HEK293T (cell line): ENCODE data around the gene NRXN2.
"Not testable (repeated sequence)": the region's sequence is repeated elsewhere in the genome, so short reads cannot be mapped to it uniquely, and the experiment has no call there.

Source experiments
- CTCF ChIA-PET: fragments of 350-600 bp; formaldehyde crosslinking; extraction: SDS; loops from one replicate; lab custom pipeline; 2021; ENCODE audit warnings: antibody characterized with exemption, inconsistent platforms; lab: Yijun Ruan, JAX
- POLR2A ChIA-PET: fragments of 350-600 bp; formaldehyde crosslinking; extraction: SDS; loops from one replicate; lab custom pipeline; 2020; ENCODE audit warnings: antibody characterized with exemption, inconsistent platforms; lab: Yijun Ruan, JAX
- DNase-seq: peaks from one replicate; pipeline ENCODE4 v3.0.0; 2012; ENCODE audit warnings: mixed read lengths; ENCODE audit errors: extremely low spot score
- ARNT ChIP-seq: fragments of 450-650 bp; IDR thresholded peaks from 2 replicates; pipeline ENCODE4 v1.6.1; 2017; ENCODE audit warnings: mild to moderate bottlenecking
- BHLHE40 ChIP-seq: fragments of 450-650 bp; IDR thresholded peaks from 2 replicates; pipeline ENCODE4 v1.6.1; 2016; ENCODE audit warnings: mild to moderate bottlenecking, moderate library complexity, borderline replicate concordance
- CTBP1 ChIP-seq: fragments of 450-650 bp; IDR thresholded peaks from 2 replicates; pipeline ENCODE4 v1.6.1; 2016; ENCODE audit warnings: borderline replicate concordance
- ELF4 ChIP-seq: fragments of 450-650 bp; IDR thresholded peaks from 2 replicates; pipeline ENCODE4 v1.6.1; 2017; ENCODE audit warnings: antibody characterized with exemption
- FOXA1 ChIP-seq: fragments of 450-650 bp; IDR thresholded peaks from 2 replicates; pipeline ENCODE4 v1.6.1; 2016; ENCODE audit warnings: mild to moderate bottlenecking
- FOXK2 ChIP-seq: fragments of 450-650 bp; IDR thresholded peaks from 2 replicates; pipeline ENCODE4 v1.6.1; 2016; ENCODE audit warnings: mild to moderate bottlenecking
- FOXM1 ChIP-seq: fragments of 450-650 bp; IDR thresholded peaks from 2 replicates; pipeline ENCODE4 v1.6.1; 2017; ENCODE audit warnings: mild to moderate bottlenecking, borderline replicate concordance
- HDGF ChIP-seq: fragments of 450-650 bp; IDR thresholded peaks from 2 replicates; pipeline ENCODE4 v1.6.1; 2017; ENCODE audit warnings: antibody characterized with exemption, borderline replicate concordance
- L3MBTL2 ChIP-seq: fragments of 450-650 bp; conservative IDR thresholded peaks from 2 replicates; pipeline ENCODE4 v1.6.1; 2016; ENCODE audit warnings: mild to moderate bottlenecking
- LEF1 ChIP-seq: fragments of 450-650 bp; IDR thresholded peaks from 2 replicates; pipeline ENCODE4 v1.6.1; 2017; ENCODE audit warnings: mild to moderate bottlenecking, borderline replicate concordance
- NFRKB ChIP-seq: fragments of 450-650 bp; IDR thresholded peaks from 2 replicates; pipeline ENCODE4 v1.6.1; 2016; ENCODE audit warnings: mild to moderate bottlenecking, moderate library complexity
- PKNOX1 ChIP-seq: fragments of 450-650 bp; IDR thresholded peaks from 2 replicates; pipeline ENCODE4 v1.6.1; 2016
- SP1 ChIP-seq: fragments of 450-650 bp; IDR thresholded peaks from 2 replicates; pipeline ENCODE4 v1.6.1; 2017
- SUZ12 ChIP-seq: fragments of 450-650 bp; IDR thresholded peaks from 2 replicates; pipeline ENCODE4 v1.6.1; 2016; ENCODE audit warnings: mild to moderate bottlenecking
- TARDBP ChIP-seq: fragments of 450-650 bp; IDR thresholded peaks from 2 replicates; pipeline ENCODE4 v1.6.1; 2016
- ZNF384 ChIP-seq: fragments of 450-650 bp; IDR thresholded peaks from 2 replicates; pipeline ENCODE4 v1.6.1; 2016

NRXN2 gene

GRCh38 chr11:64710418-64711137 lies 12.4 kb downstream of the NRXN2 start:
- ChIA-PET CTCF (interaction anchor here (0.9 to 3.2 kb wide), 2 partner anchors 9 to 22 kb away, joined by 3 to 15 read pairs; no protein-coding TSS in a partner anchor), POLR2A (no interaction called here)
- no peak for TF ChIP-seq LEF1
- TF ChIP-seq TARDBP: no peak
- no peak for TF ChIP-seq FOXM1
- no peak for TF ChIP-seq L3MBTL2
- TF ChIP-seq FOXK2: no peak
- TF ChIP-seq CTBP1: no peak
- no peak for TF ChIP-seq FOXA1
- DNase-seq: no peak

GRCh38 chr11:64705501-64705900 lies 17.5 kb downstream of the NRXN2 start:
- ChIA-PET POLR2A (interaction anchor here (1.8 kb wide), 1 partner anchor 73 kb away, joined by 4 read pairs; the partner anchor contains the start of gene SF1), CTCF (interaction anchor here (3.9 kb wide), 1 partner anchor 17 kb away, joined by 33 read pairs; no protein-coding TSS in a partner anchor)
- TF ChIP-seq PKNOX1 (no peak), ZNF384 (no peak), FOXK2 (no peak), ARNT (no peak), BHLHE40 (no peak), FOXA1 (no peak), HDGF (no peak), CTBP1 (no peak), TARDBP (no peak), SP1 (no peak), ELF4 (no peak), LEF1 (no peak), SUZ12 (no peak), L3MBTL2 (no peak), NFRKB (no peak), FOXM1 (no peak)
- no peak for DNase-seq

- ChIA-PET CTCF (interaction anchor here (3.9 kb wide), 1 partner anchor 14 kb away, joined by 33 read pairs; no protein-coding TSS in a partner anchor), POLR2A (no interaction called here)
- no peak for DNase-seq
- TF ChIP-seq L3MBTL2 (no peak), FOXK2 (no peak), ZNF384 (no peak), FOXA1 (no peak), CTBP1 (no peak), NFRKB (no peak), ELF4 (no peak), FOXM1 (no peak), LEF1 (no peak), HDGF (no peak), SUZ12 (no peak), PKNOX1 (no peak)
These were observed 19.9 kb downstream of the NRXN2 start for GRCh38 chr11:64703048-64703447.

- CTCF ChIA-PET: not testable (repeated sequence)
These were observed 21.0 kb downstream of the NRXN2 start for GRCh38 chr11:64701956-64702355.

GRCh38 chr11:64698427-64698826 lies 24.6 kb downstream of the NRXN2 start:
- DNase-seq: no peak
- no peak for TF ChIP-seq FOXA1
- no peak for TF ChIP-seq CTBP1
- no peak for TF ChIP-seq TARDBP
- no peak for TF ChIP-seq FOXK2
- no peak for TF ChIP-seq LEF1
- TF ChIP-seq ARNT: no peak
- no peak for TF ChIP-seq SP1
- no peak for TF ChIP-seq BHLHE40
- no peak for TF ChIP-seq HDGF
- TF ChIP-seq SUZ12: no peak
- TF ChIP-seq PKNOX1: no peak
- no peak for TF ChIP-seq L3MBTL2
- TF ChIP-seq FOXM1: no peak
- TF ChIP-seq ELF4: no peak
- TF ChIP-seq ZNF384: no peak
- TF ChIP-seq NFRKB: no peak
- ChIA-PET CTCF (interaction anchor here (0.9 kb wide), 1 partner anchor 10 kb away, joined by 8 read pairs; no protein-coding TSS in a partner anchor), POLR2A (no interaction called here)

More at GRCh38 chr11:64701956-64702355, 21.0 kb downstream of the NRXN2 start:
- POLR2A ChIA-PET, DNase-seq: not testable (repeated sequence)

GRCh38 chr11:64697663-64698375 lies 25.2 kb downstream of the NRXN2 start:
- TF ChIP-seq SP1: no peak
- POLR2A ChIA-PET: no interaction called here
- CTCF ChIA-PET: interaction anchor here (0.7 kb wide), 1 partner anchor 9 kb away, joined by 5 read pairs; no protein-coding TSS in a partner anchor
- no peak for DNase-seq
